HG02970 (cell line): ENCODE measurements around the gene FAM24B.
"Not testable (repeated sequence)": the region's sequence is repeated elsewhere in the genome, so short reads cannot be mapped to it uniquely, and the experiment has no call there.

ENCODE experiments used
- ATAC-seq: cut with Tn5 transposase; IDR thresholded peaks from one replicate; pipeline ENCODE4 v1.9.1; 2021; ENCODE audit warnings: mild to moderate bottlenecking, moderate library complexity, moderate number of reproducible peaks; ENCODE audit not compliant: unreplicated experiment, low FRiP score

FAM24B gene

GRCh38 chr10:122861711-122862161 lies 17.6 kb downstream of the FAM24B start:
- ATAC-seq, result no peak

- ATAC-seq, result no peak
Observed at GRCh38 chr10:122859527-122859926, 19.9 kb downstream of the FAM24B start.

GRCh38 chr10:122858042-122858441 lies 21.3 kb downstream of the FAM24B start:
- not testable (repeated sequence) for ATAC-seq

- ATAC-seq, result no peak
Observed at GRCh38 chr10:122856902-122857301, 22.5 kb downstream of the FAM24B start.

GRCh38 chr10:122855745-122856144 lies 23.6 kb downstream of the FAM24B start:
- no peak for ATAC-seq

- ATAC-seq, result no peak
Observed at GRCh38 chr10:122854648-122855047, 24.7 kb downstream of the FAM24B start.

GRCh38 chr10:122853665-122854313 lies 25.6 kb downstream of the FAM24B start:
- ATAC-seq, result no peak

- no peak for ATAC-seq
Observed at GRCh38 chr10:122852261-122852660, 27.1 kb downstream of the FAM24B start.

GRCh38 chr10:122850705-122851640 lies 28.4 kb downstream of the FAM24B start:
- ATAC-seq, result no peak

- no peak for ATAC-seq
Observed at GRCh38 chr10:122849900-122850605, 29.3 kb downstream of the FAM24B start.

- no peak for ATAC-seq
Observed at GRCh38 chr10:122849090-122849489, 30.3 kb downstream of the FAM24B start.

GRCh38 chr10:122847782-122848604 lies 31.4 kb downstream of the FAM24B start:
- no peak for ATAC-seq

GRCh38 chr10:122845783-122846332 lies 33.5 kb downstream of the FAM24B start, which contains the start of gene CUZD1:
TSS of gene CUZD1 (minus strand) at chr10:122845857. CDS start at chr10:122845843, 14 bp downstream.
- ATAC-seq, result no peak

- ATAC-seq, result no peak
Observed at GRCh38 chr10:122844146-122844545, 35.2 kb downstream of the FAM24B start.

GRCh38 chr10:122841569-122841968 lies 37.8 kb downstream of the FAM24B start:
- ATAC-seq, result no peak

GRCh38 chr10:122839505-122839904 lies 39.9 kb downstream of the FAM24B start:
- ATAC-seq, result no peak

GRCh38 chr10:122838880-122839279 lies 40.5 kb downstream of the FAM24B start:
- no peak for ATAC-seq

- no peak for ATAC-seq
Observed at GRCh38 chr10:122835908-122836307, 43.5 kb downstream of the FAM24B start.

- ATAC-seq, result no peak
Observed at GRCh38 chr10:122830965-122831353, 48.4 kb downstream of the FAM24B start.
